ENCODE measurements around the gene SLC22A5. TPM values are rescaled to one million over a fixed set of nuclear protein-coding genes. Genes with fewer than 3 reads are reported as not detected.

The SLC22A5 gene
- polyA plus RNA-seq, 2 of the 4 experiments (the other 2 are of a cell fraction): 27.4 to 35.3 TPM

DNA sequence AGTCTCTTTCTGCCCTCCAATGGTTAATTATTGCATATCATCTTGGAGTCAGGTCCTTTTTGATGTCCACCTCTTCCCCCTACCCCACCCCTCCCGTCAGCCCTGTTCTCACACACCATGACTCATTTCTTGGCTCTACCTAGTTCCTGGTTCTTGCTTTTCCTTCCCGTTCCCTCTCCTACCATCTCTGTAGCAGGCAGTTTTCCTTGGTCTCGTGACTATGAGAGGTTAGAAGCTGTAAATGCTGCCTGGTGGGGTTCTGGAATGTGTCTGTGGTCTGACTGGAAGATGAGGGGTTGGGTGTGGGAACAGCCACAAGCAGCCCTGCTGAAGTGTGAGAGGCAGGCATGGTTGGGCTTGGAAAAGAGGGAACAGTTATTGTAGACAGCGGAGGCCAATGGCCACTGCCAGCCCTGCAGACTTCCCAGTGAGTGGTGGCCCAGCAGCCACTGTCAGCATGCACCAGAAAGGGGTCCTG lies 18.2 kb downstream of the SLC22A5 start (continued):
- TF ChIP-seq FOSL2 (IDR thresholded peaks at IDR 0.05): peak; percentile 71; the same call in 1 of the 2 replicates
- TF ChIP-seq FOSL2 (CRISPR knock-in tag; IDR thresholded peaks at IDR 0.05): peak; percentile 86
- TF ChIP-seq JUN (IDR thresholded peaks at IDR 0.05): peak in 1 of 2 experiments; percentile 32; a peak in 1 of 5 replicates
- TF ChIP-seq RARB (CRISPR knock-in tag; IDR thresholded peaks at IDR 0.05): no peak; the same call in 1 of the 2 replicates
- TF ChIP-seq MYC (IDR thresholded peaks at IDR 0.05; ENCODE audit: borderline replicate concordance, low read length): 0 out of 2 replicates have a peak, but pooled peaks have one; percentile 45
- TF ChIP-seq, protein P1, sequence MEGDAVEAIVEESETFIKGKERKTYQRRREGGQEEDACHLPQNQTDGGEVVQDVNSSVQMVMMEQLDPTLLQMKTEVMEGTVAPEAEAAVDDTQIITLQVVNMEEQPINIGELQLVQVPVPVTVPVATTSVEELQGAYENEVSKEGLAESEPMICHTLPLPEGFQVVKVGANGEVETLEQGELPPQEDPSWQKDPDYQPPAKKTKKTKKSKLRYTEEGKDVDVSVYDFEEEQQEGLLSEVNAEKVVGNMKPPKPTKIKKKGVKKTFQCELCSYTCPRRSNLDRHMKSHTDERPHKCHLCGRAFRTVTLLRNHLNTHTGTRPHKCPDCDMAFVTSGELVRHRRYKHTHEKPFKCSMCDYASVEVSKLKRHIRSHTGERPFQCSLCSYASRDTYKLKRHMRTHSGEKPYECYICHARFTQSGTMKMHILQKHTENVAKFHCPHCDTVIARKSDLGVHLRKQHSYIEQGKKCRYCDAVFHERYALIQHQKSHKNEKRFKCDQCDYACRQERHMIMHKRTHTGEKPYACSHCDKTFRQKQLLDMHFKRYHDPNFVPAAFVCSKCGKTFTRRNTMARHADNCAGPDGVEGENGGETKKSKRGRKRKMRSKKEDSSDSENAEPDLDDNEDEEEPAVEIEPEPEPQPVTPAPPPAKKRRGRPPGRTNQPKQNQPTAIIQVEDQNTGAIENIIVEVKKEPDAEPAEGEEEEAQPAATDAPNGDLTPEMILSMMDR (IDR thresholded peaks at IDR 0.05): no peak

DNA sequence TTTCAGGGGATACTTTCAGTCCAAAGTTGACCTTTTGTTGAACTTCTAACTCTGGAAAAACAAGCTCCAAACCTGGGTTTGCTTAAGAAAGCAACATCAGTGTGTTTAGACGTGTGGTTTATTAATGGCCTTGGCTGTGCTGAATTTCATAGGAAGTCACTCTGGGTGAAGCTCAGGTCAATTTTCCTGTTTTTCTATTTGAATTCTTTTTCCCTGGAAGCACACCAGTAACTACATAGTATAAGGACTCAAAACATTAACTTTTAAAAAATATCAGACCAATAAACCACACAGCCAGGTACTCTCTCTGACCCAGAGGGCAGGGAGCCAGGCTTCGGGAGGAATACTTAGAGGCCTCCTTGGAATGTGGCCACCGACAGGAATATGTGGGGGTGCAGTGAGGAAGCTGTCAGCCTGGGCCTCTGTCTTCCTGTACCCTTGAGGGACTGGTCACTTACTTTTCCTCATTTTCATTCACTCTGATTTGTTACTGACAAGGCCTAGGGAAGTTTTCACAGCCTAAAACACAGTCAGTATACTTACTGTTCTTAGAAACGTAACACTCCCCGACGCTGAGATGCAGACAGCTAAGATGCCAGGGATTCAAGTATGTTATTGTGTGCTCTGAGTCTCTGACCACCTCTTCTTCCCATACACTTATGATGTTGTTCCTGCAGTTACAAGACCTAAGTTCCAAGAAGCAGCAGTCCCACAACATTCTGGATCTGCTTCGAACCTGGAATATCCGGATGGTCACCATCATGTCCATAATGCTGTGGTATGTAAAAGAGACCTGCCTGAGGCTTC lies 18.9 kb downstream of the SLC22A5 start:
- Histone ChIP-seq H3K27ac (peak overlapping the region; percentile 92 to 94), H3K4me1 (peaks cover 66% of the 10 kb centered on the region), H3K4me3 (peak overlapping the region; percentile 19; the same call in 1 of the 3 replicates), H3K9me3 (no peaks in the 10 kb centered on the region), H3K4me2 (peak overlapping the region; percentile 79)
- ChIA-PET POLR2A (interaction anchor here (0.7 to 4.5 kb wide), 6 partner anchors 23 to 327 kb away, joined by 3 to 49 read pairs (median 5); partner anchors contain the start of genes IRF1 and SLC22A4), CTCF (interaction anchor here (0.7 to 11.6 kb wide), 14 partner anchors 9 to 224 kb away, joined by 3 to 217 read pairs (median 6); partner anchors contain the start of genes SLC22A4 and SLC22A5)
- DNase-seq (ENCODE audit: low read depth in 1 of 2, low spot score in 1 of 2) (no peak), FAIRE-seq (peak; percentile 70), ATAC-seq (no peak)
- 0 out of 5 replicates have a peak, but pooled peaks of 1 of the 2 experiments have one; percentile 3 for TF ChIP-seq JUN (IDR thresholded peaks at IDR 0.05)
- TF ChIP-seq JUNB (IDR thresholded peaks at IDR 0.05): 0 out of 2 replicates have a peak, but pooled peaks have one; percentile 7
- no peak for TF ChIP-seq RAD21 (conservative IDR thresholded peaks at IDR 0.05 in 1 of 2, IDR thresholded peaks at IDR 0.05 in 1 of 2)
- no peak for TF ChIP-seq CHD2 (IDR thresholded peaks at IDR 0.05; ENCODE audit: low read length, partially characterized antibody)
- TF ChIP-seq RNF2 (IDR thresholded peaks at IDR 0.05; ENCODE audit: borderline replicate concordance, low read depth): no peak
- TF ChIP-seq SREBF2 (IDR thresholded peaks at IDR 0.05): no peak
- no peak for TF ChIP-seq FOSL2 (IDR thresholded peaks at IDR 0.05)
- no peak for TF ChIP-seq FOSL2 (CRISPR knock-in tag; IDR thresholded peaks at IDR 0.05)
- no peak for TF ChIP-seq HDAC2 (IDR thresholded peaks at IDR 0.05)
- TF ChIP-seq NPAS2 (CRISPR knock-in tag; IDR thresholded peaks at IDR 0.05; ENCODE audit: borderline replicate concordance): no peak
- no peak for TF ChIP-seq ZC3H11A (IDR thresholded peaks at IDR 0.05)
- no peak for TF ChIP-seq KDM5A (IDR thresholded peaks at IDR 0.05)
- no peak for TF ChIP-seq ESRRA (IDR thresholded peaks at IDR 0.05; ENCODE audit: borderline replicate concordance, low read length)
- TF ChIP-seq HOXB5 (CRISPR knock-in tag; IDR thresholded peaks at IDR 0.05): no peak
- TF ChIP-seq, protein P1 (IDR thresholded peaks at IDR 0.05): no peak
- TF ChIP-seq SMC3 (IDR thresholded peaks at IDR 0.05): no peak
- TF ChIP-seq MAZ (IDR thresholded peaks at IDR 0.05; ENCODE audit: borderline replicate concordance, low read depth, low read length): no peak
- 64% methylated on average over 8 of the region's 8 CpGs for WGBS (ENCODE audit: missing lambda C conversion rate)
